ENCODE measurements around the gene RIN2. TPM values are rescaled to one million over a fixed set of nuclear protein-coding genes. Genes with fewer than 3 reads are reported as not detected.

Gene RIN2
- 57.5 TPM for total RNA-seq (ENCODE audit: unreplicated experiment)
- long read RNA-seq, full-length matches to known transcripts = 2 of 15 reads
- long read RNA-seq, partial matches to known transcripts = 4 of 15 reads
- long read RNA-seq, other reads (novel, unspliced or antisense) = 9 of 15 reads

GRCh38 chr20:19758133-19758500 lies at the start of gene RIN2:
TSS of gene RIN2 (plus strand) at chr20:19758258. CDS start at chr20:19889602, 131,344 bp downstream.
- no peak for TF ChIP-seq CTCF (IDR thresholded peaks at IDR 0.05; ENCODE audit: unreplicated experiment)
- Mint-ChIP-seq H3K27me3 (ENCODE audit: unreplicated experiment) (peaks cover 6% of the 10 kb centered on the region), H3K9me3 (ENCODE audit: unreplicated experiment) (no peaks in the 10 kb centered on the region), H3K36me3 (ENCODE audit: low read depth, unreplicated experiment) (no peaks in the 10 kb centered on the region), H3K27ac (ENCODE audit: unreplicated experiment) (peak within 1 kb of the TSS; percentile 90), H3K4me3 (ENCODE audit: unreplicated experiment) (peak within 1 kb of the TSS; percentile 95), H3K4me1 (ENCODE audit: unreplicated experiment) (peaks cover 27% of the 10 kb centered on the region)
- no peak for DNase-seq (ENCODE audit: low spot score)

- Mint-ChIP-seq H3K4me3 (ENCODE audit: unreplicated experiment) (no peak overlapping the region), H3K4me1 (ENCODE audit: unreplicated experiment) (no peaks in the 10 kb centered on the region)
Measured at GRCh38 chr20:19709635-19710335, 48.3 kb upstream of the RIN2 start.

GRCh38 chr20:19710336-19711120 lies 47.5 kb upstream of the RIN2 start:
- no peak overlapping the region for H3K27ac Mint-ChIP-seq (ENCODE audit: unreplicated experiment)

More at GRCh38 chr20:19709635-19710335, 48.3 kb upstream of the RIN2 start:
- H3K9me3 Mint-ChIP-seq (ENCODE audit: unreplicated experiment) = no peaks in the 10 kb centered on the region
- peaks cover 7% of the 10 kb centered on the region for H3K27me3 Mint-ChIP-seq (ENCODE audit: unreplicated experiment)
- TF ChIP-seq CTCF (IDR thresholded peaks at IDR 0.05; ENCODE audit: unreplicated experiment) = no peak
- DNase-seq (ENCODE audit: low spot score) = no peak
- no peaks in the 10 kb centered on the region for H3K36me3 Mint-ChIP-seq (ENCODE audit: low read depth, unreplicated experiment)
- H3K27ac Mint-ChIP-seq (ENCODE audit: unreplicated experiment) = no peak overlapping the region

GRCh38 chr20:19711126-19711525 lies 46.9 kb upstream of the RIN2 start:
- no peaks in the 10 kb centered on the region for H3K36me3 Mint-ChIP-seq (ENCODE audit: low read depth, unreplicated experiment)
- H3K9me3 Mint-ChIP-seq (ENCODE audit: unreplicated experiment) = no peaks in the 10 kb centered on the region
- peaks cover 7% of the 10 kb centered on the region for H3K27me3 Mint-ChIP-seq (ENCODE audit: unreplicated experiment)
- DNase-seq (ENCODE audit: low spot score) = no peak
- H3K4me3 Mint-ChIP-seq (ENCODE audit: unreplicated experiment) = no peak overlapping the region
- no peak overlapping the region for H3K27ac Mint-ChIP-seq (ENCODE audit: unreplicated experiment)
- H3K4me1 Mint-ChIP-seq (ENCODE audit: unreplicated experiment) = no peaks in the 10 kb centered on the region
- no peak for TF ChIP-seq CTCF (IDR thresholded peaks at IDR 0.05; ENCODE audit: unreplicated experiment)

More at GRCh38 chr20:19710336-19711120, 47.5 kb upstream of the RIN2 start:
- TF ChIP-seq CTCF (IDR thresholded peaks at IDR 0.05; ENCODE audit: unreplicated experiment) = no peak
- H3K36me3 Mint-ChIP-seq (ENCODE audit: low read depth, unreplicated experiment) = no peaks in the 10 kb centered on the region
- no peaks in the 10 kb centered on the region for H3K9me3 Mint-ChIP-seq (ENCODE audit: unreplicated experiment)
- no peak overlapping the region for H3K4me3 Mint-ChIP-seq (ENCODE audit: unreplicated experiment)
- H3K4me1 Mint-ChIP-seq (ENCODE audit: unreplicated experiment) = no peaks in the 10 kb centered on the region
- no peak for DNase-seq (ENCODE audit: low spot score)
- H3K27me3 Mint-ChIP-seq (ENCODE audit: unreplicated experiment) = peaks cover 7% of the 10 kb centered on the region
